PC-3 (cell line): ENCODE measurements around the gene SNX27.
A peak's percentile ranks its signal among the peaks of the same experiment; 100 is the strongest.

ENCODE experiments used
- CTCF ChIP-seq: fragments of 300-600 bp; sonication (generic); conservative IDR thresholded peaks from 2 replicates; pipeline ENCODE4 v1.5.1; 2017; ENCODE audit warnings: antibody characterized with exemption, low read depth, mild to moderate bottlenecking, low read length
- EZH2 ChIP-seq: fragments of 300-600 bp; sonication (generic); IDR thresholded peaks from one replicate; pipeline ENCODE4 v1.6.1; 2017; ENCODE audit warnings: antibody characterized with exemption, mild to moderate bottlenecking, low read length; ENCODE audit not compliant: unreplicated experiment
- EZH2phosphoT487 ChIP-seq: fragments of 300-600 bp; sonication (generic); IDR thresholded peaks from 2 replicates; pipeline ENCODE4 v1.6.1; 2018; ENCODE audit warnings: mild to moderate bottlenecking, antibody characterized with exemption, low read length, borderline replicate concordance

- peak; percentile 99 for TF ChIP-seq CTCF
- TF ChIP-seq EZH2, result no peak
- no peak for TF ChIP-seq EZH2phosphoT487
These were observed 17.7 kb upstream of the SNX27 start for GRCh38 chr1:151594143-151594625.
